ENCODE results near the gene PPP1R11.

Gene PPP1R11

DNA sequence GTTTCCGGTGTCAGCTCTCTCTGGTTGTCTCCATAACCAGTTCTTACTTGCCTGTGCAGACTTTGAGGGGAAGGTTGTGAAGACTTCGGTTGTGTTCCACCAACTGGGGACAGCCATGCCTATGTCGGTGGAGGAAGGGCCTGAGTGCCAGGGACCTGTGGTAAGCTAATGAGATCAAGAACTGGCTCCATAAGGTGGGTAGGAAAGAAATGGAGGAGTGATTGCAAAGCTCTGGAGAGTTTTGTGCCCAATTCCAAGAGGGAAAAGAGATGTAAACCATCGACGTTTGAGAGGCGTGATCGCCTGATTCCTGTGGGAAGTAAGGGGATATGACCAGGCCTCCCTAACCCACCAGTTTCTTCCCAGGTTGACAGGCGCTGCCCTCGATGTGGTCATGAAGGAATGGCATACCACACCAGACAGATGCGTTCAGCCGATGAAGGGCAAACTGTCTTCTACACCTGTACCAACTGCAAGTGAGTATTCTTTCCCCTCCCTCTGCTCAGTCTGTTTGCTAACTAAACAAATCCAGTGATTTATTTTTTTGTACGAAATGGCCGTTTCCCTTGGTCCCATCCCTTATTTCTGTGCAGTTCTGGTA is 5.0 kb upstream of the PPP1R11 start:
- DNase-seq (ENCODE audit: low spot score), result peak; percentile 25

DNA sequence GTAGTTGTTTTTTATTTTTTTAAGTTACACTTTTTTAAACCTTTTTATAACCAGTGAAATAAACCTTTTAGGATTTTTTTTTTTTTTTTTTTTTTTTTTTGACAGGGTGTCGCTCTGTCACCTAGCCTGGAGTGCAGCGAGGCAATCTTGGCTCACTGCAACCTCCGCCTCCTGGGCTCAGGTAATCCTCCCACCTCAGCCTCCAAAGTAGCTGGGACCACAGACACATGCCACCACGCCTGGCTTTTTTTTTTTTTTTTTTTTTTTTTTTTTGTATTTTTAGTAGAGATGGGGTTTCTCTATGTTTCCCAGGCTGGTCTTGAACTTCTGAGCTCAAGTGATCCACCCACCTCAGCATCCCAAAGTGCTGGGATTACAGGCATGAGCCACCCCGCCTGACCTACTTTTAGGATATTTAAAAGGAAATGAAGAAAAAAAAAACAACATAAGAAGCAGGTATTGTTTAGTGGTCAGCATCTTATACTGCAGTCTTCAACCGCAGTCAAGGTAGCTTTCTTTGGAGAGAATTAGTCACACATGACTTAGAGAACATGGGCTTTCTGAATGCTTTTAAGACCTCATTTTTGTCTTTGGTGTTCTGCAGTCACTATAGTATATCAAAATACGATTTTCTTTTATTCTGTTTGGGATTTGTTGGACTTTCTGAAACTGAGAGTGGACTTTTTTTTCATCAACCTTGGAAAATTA is 4.4 kb upstream of the PPP1R11 start:
- DNase-seq (ENCODE audit: low spot score), result no peak

DNA sequence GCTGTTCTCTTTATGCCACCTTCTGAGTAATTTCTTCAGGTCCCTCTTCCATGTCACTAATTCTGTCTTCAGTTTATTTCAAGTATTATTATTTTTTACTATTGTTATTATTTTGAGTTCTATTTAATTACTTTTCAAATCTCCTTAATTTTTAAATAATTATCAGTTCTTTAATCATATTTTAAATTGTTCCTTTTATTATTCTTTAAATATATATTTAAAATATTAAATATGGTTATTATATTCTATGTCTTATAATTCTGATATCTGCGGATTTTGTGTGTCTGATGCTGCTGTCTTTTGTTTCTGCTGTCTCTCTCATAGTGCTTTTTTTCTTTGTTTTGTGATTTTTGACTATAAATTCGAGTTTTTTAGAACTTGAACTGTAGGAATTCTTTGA is 3.7 kb upstream of the PPP1R11 start:
- no peak for DNase-seq (ENCODE audit: low spot score)

DNA sequence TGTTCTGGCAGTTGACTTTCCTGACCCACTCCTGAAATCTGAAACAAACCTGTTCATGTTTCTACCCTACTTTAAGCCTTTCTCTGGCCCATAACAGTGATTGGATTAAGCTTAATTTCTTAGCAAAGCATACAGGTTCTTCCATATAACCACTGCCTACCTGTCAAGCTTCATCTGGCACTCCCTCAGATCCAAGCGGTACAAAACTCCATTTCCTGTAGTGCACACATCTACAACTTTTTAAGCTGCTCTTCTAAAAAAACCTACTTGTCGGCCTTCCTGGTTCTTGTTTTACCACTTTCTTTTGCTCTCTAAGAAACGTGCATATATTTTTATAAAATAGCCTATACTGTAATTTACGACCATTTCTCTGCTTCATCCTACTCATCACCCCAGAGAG is 916 bp upstream of the PPP1R11 start:
- no peak for DNase-seq (ENCODE audit: low spot score)

DNA sequence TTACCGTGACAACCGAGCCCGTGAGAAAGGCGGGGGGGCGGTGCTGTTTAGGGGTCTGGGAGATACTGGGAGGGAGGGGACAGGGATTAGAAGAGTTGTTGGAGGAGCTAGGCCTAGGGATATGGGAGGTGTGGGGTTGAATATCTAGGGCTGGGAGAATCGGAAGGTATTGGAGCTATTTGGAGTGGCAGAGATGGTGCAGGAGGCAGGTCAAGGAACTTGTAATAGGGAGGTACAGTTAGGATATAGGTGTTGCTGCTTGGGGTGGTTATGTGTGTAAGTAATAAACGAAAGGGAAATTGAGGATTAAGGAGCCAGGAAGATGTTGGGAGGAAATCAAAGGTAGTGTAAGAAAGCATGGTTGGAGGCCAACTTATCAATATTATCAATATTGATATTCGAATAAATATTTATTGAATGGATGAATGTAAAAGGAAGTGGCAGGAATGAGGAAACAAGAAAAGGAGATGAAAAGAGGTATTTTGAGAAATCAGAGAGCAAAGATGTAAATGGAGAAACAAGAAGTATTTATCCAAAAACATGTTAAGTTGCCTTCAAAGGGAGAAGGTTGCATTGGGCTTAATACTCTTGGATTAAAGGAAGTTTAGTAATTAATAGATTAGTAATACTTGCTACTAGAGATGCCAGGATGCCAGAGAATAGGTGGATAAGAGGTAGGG is 602 bp downstream of the PPP1R11 start:
- no peak for DNase-seq (ENCODE audit: low spot score)

DNA sequence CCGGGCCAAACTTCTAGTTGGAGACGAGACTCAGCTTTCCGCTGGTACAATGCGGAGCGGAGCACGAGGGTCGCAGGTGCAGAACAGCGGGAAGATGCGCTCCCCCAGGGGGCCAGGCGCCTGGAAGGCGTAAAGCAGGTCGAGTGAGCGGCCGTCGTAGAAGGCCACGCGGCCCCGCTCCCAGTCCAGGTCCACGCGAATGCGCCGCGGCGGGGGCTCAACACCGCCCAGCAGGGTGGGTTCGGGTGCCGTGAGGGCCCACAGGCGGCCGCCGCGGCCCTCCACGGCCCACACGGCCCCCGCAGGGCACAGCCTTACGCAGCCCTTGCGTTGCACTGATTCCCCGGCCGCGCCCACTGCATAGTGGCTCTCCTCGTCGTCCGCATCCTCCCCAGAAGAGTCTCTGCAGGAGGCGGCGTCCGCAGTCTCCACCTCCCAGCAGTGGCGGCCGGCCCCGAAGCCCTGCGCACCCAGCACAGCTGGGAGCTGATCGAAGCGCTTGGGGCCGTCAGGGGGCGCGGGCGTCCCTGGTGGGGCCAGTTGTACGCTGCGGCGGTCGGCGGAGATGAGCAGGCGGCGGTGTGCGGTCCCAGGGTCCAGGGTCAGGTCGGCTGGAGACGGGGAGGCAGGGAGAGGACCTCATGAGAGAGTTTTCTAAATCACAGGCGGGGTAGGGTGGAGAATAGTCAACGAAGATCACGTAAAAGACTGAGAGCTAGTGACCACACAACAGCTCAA is 4.3 kb downstream of the PPP1R11 start:
- DNase-seq (ENCODE audit: low spot score), result peak; percentile 24

DNA sequence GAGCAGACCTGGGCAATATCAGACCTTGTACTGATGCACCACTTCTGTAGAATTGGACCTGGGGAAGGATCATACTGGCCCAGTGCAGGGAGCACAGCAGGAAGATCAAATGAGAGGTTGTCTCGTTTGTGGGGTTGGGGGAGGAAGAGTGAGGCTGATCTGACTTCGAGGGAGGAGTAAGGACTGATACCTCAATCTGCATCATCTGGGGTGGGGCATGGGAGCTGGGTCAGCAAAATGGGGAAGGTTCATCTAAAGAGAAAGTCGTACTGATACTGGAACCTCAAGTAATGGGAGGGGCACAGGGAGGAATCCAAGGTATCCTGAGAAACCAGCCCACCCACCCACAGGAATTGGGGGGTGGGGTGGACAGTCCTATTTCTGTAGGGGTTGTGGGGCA is 4.9 kb downstream of the PPP1R11 start:
- no peak for DNase-seq (ENCODE audit: low spot score)

DNA sequence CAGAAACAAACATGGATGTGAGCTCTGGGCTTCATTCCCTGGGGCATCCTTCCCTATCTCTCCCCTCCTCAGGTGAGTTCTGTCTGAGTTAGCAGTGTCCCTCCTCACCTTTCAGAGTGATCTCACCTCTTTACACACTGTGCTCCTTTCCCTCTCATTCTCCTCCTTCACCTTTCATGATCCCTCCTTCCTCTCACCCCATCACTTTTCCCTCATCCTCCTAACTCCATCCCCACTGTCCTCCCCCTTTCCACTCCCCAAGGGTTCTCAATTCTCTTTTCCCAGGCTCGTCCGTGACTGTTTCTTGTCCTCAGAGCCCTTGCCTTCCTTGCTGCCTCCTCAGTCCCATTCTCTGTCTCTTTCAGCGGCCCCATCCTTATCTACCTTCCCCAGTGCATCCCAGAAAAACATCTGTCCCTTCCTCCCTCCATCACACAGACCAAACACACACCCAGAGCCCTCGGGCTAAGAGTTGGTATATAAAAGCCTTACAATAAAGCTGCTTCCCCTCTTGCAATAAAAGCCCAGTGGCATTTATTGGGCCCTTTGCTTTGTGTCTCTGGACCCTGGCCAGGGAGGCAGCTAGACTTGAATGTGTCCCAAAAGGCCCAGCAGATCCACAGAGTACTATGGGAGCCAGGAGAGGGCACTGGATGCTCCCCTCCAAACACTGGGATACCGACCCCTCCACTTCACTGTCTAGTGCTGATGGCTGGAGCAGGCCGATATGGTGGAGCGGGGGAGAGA is 6.7 kb downstream of the PPP1R11 start:
- no peak for DNase-seq (ENCODE audit: low spot score)

DNA sequence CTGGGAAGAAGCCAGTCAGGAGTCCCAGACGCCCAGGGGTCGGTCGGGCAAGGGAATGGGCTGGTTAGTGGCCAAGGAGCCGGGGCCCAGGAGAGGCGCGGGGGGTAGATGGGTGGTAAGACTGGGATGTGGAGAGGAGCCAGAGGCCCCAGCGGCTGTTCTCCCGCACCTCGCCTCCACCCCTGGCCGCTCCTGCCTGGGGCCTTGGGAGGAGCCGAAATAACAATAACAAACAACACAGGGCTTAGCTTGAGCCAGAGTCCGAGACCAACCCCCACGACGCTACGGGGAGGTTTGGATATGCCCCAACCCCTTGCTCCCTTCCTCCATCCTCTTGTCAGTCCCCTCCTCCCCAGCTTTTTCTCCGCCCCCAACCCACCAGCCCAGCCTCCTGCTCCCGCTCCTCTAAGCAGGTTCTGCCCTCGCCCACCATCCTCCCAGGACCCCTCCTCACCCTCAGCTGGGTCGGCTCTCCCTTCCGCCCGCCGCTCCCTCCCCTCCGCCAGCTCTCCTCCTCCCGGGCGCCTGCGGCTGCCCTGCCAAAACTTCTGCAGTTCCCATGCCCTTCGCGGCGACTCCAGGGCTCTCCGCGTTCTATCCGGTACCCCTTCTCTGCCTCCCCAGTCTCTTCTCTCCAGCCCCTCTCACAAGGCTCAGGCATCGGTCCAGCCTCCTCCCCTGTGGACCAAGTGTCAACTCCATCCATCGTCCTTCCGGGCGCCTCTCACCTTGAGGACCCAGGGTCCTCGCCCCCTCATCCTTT is 7.5 kb downstream of the PPP1R11 start:
- no peak for DNase-seq (ENCODE audit: low spot score)

DNA sequence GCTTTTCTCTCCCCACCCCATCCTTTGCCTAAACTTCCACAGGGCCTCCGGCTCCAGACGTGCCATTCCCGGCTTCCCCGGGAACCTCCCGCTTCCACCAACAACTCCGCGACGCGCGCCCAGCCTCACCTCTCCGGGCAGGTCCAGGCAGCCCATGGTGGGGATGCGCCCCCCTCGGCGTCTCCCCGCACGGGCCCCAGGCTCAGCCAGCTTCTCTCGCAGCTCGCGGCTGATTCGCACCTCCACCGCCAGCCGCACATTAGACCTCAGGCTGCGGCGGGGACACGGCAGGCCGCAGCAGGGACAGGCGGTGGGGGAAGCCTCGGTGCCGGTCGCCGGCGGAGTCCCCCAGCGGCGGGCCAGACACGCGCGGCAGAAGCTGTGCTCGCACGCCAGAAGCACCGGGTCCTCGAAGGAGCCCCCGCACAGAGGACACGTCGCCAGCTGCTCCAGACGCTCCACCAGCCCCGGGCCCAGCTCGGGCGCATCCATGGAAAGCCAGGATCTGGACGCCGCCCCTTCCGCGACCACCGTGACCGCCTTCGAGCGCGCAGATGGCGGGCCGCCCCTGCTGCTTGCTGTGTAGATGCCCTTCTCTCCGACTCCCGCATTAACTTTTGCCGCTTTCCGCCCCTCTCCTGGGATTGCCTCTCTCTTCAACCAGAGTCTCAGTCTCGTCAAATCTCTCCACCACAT is 8.2 kb downstream of the PPP1R11 start, which contains the start of gene RNF39:
RNF39 (minus strand) TSS at position 676 of the 696 bp plus-strand sequence; CDS start at position 492, 184 bp downstream.
- DNase-seq (ENCODE audit: low spot score), result no peak

DNA sequence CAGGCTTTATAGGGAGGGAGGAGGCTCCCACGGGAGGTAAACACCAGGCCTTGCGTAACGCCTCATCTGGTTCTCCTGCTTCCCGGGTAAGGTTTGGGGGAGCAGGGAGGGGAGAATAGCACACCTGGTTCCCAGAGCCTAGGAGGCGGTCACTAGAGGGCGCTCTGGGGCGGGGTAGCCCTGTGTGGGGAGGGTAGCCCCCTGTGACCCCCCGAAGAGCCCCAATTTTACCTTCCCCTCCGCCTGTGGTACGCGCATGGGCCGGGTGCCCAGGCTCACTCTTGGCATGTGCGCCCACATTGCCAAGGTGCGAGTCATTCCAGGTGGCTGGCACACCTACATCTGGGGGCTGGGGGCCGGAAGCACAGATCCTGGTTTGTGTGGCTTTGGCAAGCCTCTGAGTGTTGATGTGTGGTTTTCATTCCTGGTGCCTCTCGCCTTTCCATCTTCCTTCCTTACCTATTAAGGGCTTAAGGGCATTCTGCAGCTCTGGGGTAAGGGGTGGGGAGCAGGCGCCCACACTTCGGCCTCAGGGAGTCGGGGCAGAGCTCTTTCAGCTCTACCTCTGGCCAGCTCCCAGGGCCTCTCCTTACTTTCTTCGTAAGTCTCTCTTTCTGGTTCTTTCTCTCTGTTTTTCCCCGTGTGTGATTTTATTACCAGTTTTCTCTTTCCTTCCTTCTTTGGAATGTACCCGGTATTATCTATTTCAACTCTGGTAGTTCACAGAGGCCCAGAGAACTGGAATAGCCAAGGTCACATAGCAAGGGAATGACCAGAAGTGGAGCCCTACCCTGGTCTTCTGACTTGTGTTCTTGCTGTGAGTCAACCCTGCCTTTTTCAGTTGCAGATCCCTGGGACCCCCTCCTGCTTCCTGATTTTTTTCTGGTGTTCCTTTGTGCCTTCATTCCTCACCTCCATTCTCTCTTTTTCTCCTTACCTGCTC is 9.1 kb downstream of the PPP1R11 start:
- no peak for DNase-seq (ENCODE audit: low spot score)

DNA sequence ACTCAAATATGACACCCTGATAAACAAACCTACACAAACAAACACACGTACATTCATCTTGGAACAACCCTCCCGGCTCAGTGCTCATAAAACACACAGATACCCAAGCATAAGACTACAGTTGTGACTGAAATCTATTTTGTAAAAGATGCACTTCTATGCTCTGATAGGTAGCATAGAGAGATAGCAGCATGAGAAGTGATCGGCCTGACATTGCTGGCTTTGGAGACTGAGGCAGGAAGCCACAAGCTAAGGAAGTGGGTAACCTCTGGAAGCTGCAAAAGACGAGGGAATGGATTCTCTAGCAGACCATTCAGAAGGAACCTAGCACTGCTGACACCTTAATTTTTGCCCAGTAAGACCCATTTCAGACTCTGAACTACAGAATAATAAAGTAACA is 10.2 kb downstream of the PPP1R11 start:
- DNase-seq (ENCODE audit: low spot score), result no peak

DNA sequence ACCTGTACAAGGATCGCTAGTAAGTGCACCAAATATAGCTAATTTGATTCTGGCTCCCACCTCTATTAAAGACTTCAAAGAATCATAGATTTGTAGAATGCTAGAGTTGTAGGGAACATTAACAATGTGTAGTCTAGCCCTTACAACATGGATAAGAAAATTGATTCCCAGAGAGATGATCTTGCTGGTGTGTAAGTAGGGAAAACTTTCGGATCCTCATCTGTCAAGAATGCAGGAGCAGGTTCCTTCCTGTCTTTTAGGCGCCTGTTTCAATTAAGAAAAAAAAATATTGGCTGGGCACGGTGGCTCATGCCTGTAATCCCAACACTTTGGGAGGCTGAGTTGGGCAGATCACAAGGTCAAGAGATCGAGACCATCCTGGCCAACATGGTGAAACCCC is 20.9 kb downstream of the PPP1R11 start:
- DNase-seq (ENCODE audit: low spot score), result no peak

DNA sequence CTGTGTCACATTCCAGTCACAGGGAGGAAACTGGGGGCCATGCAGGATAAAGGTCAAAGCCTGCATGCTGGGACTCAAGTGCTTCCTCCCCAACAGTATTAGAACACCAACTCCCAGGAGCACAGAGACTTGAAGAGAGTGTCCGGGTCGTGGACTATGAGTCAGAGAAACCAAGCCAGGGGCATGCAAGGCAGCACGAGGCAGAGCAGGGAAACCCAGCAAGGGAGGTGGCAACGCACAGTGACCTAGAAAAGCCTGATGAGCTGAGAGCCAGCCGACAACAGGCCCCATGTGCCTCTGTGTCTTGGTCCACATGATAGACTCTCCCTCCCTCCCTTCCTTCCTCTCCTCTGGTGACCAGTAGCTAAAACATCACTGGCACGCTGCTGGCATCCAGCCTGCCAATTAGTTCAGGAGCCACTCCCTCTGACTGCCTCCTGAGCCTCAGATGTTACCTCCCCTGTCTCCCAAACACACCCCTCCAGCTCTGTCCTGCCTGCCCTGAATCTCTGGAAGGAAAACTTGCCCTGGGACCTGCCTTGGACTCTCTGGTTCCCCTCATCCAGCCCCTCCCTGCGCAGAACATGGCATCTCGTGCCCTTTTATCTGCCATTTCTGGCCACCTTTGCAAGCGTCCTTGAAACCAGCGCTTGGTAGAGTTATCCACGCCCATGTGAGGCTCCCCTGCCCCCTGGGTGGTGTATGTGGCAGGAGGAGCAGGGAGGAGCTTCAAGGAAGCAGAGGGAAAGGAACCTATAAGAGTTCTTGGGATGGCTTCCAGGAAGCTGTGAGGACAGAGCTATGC is 24.8 kb downstream of the PPP1R11 start:
- peak; percentile 90 for DNase-seq (ENCODE audit: low spot score)

DNA sequence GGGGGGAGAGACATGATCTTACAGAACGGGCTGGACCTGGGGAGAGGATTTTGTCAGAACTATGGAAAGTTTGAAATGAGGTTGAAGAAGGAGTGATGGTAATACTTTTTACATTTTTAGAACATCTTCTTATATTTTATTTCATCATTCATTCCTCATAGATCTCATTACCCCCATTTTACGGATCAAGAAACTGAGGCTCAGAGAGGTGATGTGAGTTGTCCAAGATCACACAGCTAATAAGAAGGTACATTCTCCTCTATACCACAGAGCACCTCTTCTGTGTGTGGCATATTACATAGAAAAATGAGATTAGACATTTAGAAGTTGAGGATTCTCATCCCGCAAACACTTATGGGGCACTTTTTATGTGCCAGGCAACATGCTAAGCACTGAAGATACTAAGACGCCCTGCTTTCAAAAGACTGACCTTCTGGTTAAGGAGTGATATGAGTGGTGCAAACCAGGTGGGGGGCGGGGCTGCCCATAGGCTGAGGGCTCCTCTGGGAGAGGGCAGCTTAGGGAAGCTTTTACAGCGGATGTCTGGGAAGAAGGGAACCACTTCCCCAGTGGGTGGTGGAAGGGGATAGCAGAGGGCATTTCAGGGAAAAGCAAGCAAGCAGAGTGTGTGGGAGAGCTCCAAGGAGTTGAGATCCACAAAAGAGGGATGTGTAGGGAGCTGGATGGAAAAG is 26.0 kb downstream of the PPP1R11 start:
- no peak for DNase-seq (ENCODE audit: low spot score)

DNA sequence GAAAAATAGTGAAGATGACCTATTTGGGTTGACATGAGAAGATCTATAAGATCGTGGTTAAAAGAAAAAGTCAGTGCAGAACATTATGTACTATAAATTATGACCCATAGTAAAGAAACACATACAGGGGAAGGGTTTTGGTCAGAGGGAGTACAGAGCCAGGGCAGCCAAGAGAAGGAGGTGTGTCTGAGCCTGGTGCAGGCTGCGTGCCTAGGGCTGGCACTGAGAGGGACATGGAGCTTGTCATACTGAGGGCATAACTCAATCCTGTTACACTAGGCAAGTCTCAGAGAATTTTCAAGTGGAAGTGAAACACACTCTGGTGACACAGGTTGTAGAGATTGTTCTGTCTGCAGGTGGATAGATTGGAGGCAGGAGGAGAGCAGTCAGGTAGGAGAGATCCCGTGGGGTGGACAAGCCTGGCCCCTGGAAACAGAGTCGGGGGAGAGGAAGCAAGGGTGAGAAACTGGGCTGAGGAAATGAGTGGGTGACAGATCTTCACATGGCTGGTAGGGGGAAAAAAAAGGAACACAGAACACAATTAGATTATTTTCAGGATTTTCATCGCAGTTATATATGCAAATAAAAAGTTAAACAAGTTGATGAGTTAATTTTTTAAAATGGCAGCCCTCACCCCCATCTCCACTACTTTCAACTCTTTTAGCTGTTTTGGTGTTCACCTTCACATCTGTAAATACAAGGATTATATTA is 27.1 kb downstream of the PPP1R11 start:
- no peak for DNase-seq (ENCODE audit: low spot score)

DNA sequence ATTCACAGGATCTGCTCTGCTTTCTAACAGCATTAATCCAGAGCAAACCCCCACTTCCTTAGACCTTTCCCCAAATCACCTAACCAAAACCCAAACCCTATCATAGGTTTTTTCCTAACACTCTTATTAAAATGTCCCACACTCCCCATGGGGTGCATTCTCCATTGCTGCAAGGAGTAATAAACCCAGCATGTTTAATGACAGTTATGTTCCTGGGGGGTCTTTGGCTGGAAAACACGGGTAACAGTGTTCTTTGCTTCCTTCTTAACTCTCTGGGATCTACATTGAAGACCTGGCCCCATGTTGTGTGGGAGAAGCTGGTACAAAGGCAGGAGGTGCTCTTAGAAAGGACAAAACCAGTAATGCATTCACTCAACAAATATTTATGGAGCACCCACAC is 29.8 kb downstream of the PPP1R11 start:
- no peak for DNase-seq (ENCODE audit: low spot score)

All from AG08395 (cell line).